NCI-H1694 (cell line): ENCODE results near the gene DFFB.

Experiments
- DNase-seq: peaks from one replicate; lab custom pipeline; 2025; lab: John Stamatoyannopoulos, UW

Gene DFFB

GRCh38 chr1:3874736-3875135 is 17.5 kb downstream of the DFFB start:
- no peak for DNase-seq

GRCh38 chr1:3876716-3877115 is 19.4 kb downstream of the DFFB start:
- DNase-seq: no peak

- no peak for DNase-seq
Measured at GRCh38 chr1:3879099-3879498, 21.8 kb downstream of the DFFB start.

GRCh38 chr1:3879787-3880428 is 22.6 kb downstream of the DFFB start:
- no peak for DNase-seq

GRCh38 chr1:3880429-3881192 is 23.3 kb downstream of the DFFB start:
- DNase-seq: no peak

GRCh38 chr1:3881193-3881480 is 23.9 kb downstream of the DFFB start:
- no peak for DNase-seq

- no peak for DNase-seq
Measured at GRCh38 chr1:3883194-3883925, 26.1 kb downstream of the DFFB start.

- DNase-seq: no peak
Measured at GRCh38 chr1:3884966-3885365, 27.7 kb downstream of the DFFB start.

GRCh38 chr1:3885611-3886010 is 28.3 kb downstream of the DFFB start:
- DNase-seq: no peak

- no peak for DNase-seq
Measured at GRCh38 chr1:3886106-3886670, 28.9 kb downstream of the DFFB start.

- DNase-seq: no peak
Measured at GRCh38 chr1:3886691-3887090, 29.4 kb downstream of the DFFB start.

GRCh38 chr1:3888301-3888700 is 31.0 kb downstream of the DFFB start:
- DNase-seq: no peak

- no peak for DNase-seq
Measured at GRCh38 chr1:3889936-3890335, 32.7 kb downstream of the DFFB start.

- no peak for DNase-seq
Measured at GRCh38 chr1:3890389-3891328, 33.4 kb downstream of the DFFB start.

- DNase-seq: no peak
Measured at GRCh38 chr1:3891329-3891865, 34.1 kb downstream of the DFFB start.

- no peak for DNase-seq
Measured at GRCh38 chr1:3892748-3893147, 35.5 kb downstream of the DFFB start.

- no peak for DNase-seq
Measured at GRCh38 chr1:3893190-3893589, 35.9 kb downstream of the DFFB start.

- no peak for DNase-seq
Measured at GRCh38 chr1:3894626-3895278, 37.5 kb downstream of the DFFB start.

- DNase-seq: no peak
Measured at GRCh38 chr1:3895279-3895950, 38.1 kb downstream of the DFFB start.

GRCh38 chr1:3895951-3896325 is 38.7 kb downstream of the DFFB start:
- DNase-seq: no peak
